ENCODE data around the gene SPATA31D3. TPM values are rescaled to one million over a fixed set of nuclear protein-coding genes. Genes with fewer than 3 reads are reported as not detected.
"Not testable (repeated sequence)": the region's sequence is repeated elsewhere in the genome, so short reads cannot be mapped to it uniquely, and the experiment has no call there.

SPATA31D3 gene
- total RNA-seq, 2 experiments from 2014 or later, result not detected

DNA sequence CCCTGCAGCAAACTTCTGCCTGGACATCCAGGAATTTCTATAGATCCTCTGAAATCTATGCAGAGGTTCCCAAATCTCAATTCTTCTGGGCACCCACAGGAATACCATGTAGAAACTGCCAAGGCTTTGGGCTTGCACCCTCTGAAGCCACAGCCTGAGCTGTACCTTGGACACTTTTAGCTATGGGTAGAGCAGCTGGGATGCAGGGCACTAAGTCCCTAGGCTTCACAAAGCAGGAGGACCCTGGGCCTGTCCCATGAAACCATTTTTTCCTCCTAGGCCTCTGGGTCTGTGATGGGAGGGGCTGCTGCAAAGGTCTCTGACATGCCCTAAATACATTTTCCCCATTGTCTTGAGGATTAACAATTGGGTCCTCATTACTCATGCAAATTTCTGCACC, 12.3 kb downstream of the SPATA31D3 start:
- H3K27me3 Mint-ChIP-seq, result peaks cover 3% of the 10 kb centered on the region
- no peak overlapping the region for H3K4me3 Mint-ChIP-seq
- H3K9me3 Mint-ChIP-seq, result peaks cover 17% of the 10 kb centered on the region

DNA sequence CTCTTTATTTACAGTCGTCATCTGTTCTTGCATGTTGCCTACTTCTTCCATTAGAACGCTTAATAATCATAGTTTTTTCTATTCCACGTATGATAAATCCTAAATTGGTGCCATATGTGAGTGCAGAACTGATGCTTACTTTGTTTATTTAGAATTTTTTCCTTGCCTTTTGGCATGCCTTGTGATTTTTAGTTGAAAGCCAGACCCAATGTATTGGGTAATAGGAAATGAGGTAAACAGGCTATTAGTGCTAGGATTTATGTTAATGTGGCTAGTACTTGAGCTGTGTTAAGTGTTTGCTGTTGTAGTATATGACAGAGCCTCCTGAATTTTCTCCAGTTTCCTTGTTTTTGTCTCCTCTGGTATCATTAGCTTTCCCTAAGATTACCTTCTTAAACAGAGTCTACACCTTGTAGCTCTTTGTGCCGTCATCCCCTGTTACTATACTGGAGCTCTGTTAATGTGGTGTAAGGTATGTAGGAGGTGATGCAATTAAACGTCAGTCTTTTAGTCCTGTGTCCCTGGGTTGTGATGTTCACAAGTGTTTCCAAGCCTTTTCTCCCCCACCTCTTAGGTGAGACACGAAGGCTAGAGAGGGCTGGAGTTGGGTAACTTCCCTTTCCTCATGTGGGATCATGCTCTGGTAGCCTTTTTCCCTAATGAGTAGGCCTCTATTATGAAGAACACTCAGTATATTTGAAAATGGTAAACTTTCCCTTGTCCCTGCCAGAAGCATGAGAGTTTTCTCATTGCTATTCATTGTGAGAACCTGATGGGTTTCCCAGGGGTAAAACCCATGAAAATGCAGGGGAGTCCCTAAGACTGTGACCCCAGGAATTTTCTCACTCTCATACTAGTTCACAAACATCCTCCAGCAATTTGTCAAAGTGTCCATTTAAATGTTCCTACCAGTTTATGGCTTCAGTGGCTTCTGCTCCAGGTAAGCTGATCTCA, 21.2 kb downstream of the SPATA31D3 start:
- DNase-seq, result no peak
- H3K27ac Mint-ChIP-seq, result no peak overlapping the region
- peaks cover 2% of the 10 kb centered on the region for H3K9me3 Mint-ChIP-seq
- no peak overlapping the region for H3K4me3 Mint-ChIP-seq
- no peaks in the 10 kb centered on the region for H3K27me3 Mint-ChIP-seq
- no peaks in the 10 kb centered on the region for H3K36me3 Mint-ChIP-seq
- H3K4me1 Mint-ChIP-seq, result no peaks in the 10 kb centered on the region

More for the DNA sequence above, 12.3 kb downstream of the SPATA31D3 start:
- Mint-ChIP-seq H3K4me1 (no peaks in the 10 kb centered on the region), H3K27ac (no peak overlapping the region), H3K36me3 (peaks cover 4% of the 10 kb centered on the region)
- DNase-seq, result no peak

DNA sequence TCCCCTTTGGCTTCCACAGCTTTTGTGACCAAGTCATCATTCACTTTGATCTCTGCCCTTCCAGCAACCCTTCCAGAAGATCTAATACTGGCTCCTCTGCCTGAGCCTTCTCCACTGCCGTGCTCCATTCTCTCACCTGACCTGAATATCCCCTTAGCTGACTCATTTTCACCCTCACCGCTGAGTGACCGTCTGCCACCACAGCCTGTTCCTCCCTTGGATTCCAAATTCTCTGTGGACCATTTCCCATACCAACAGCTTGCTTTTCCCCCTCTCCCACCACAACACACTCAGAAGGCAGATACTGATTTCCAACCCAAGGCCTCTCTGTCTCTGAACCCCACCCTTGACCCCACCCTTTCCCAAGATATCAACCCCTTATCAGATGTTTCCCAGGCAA, 24.7 kb downstream of the SPATA31D3 start:
- H3K36me3 Mint-ChIP-seq, result no peaks in the 10 kb centered on the region
- H3K4me1 Mint-ChIP-seq, result no peaks in the 10 kb centered on the region
- no peaks in the 10 kb centered on the region for H3K27me3 Mint-ChIP-seq
- H3K9me3 Mint-ChIP-seq, result peaks cover 2% of the 10 kb centered on the region
- H3K4me3 Mint-ChIP-seq, result no peak overlapping the region
- no peak for DNase-seq
- no peak overlapping the region for H3K27ac Mint-ChIP-seq

DNA sequence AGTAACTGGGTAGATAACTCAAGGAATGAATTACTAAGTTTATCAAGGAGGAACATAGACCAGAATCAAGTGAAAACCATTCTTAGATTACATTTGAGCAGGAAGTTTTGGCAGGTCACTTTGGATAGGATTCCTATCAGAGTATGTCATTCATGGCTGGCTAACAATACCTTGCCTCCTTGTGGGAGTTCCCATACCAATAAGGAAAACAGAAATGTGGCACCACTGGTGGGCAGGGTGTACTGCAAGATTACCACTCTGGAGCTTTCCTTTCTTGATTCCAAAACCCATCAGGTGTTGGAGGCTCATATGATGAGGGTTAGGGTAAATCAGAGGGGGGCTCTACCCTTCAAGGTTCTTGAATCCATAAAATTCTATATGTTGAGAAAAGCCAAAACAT, 26.7 kb downstream of the SPATA31D3 start:
- H3K4me3 Mint-ChIP-seq, result no peak overlapping the region
- H3K36me3 Mint-ChIP-seq, result no peaks in the 10 kb centered on the region
- H3K9me3 Mint-ChIP-seq, result peaks cover 2% of the 10 kb centered on the region
- DNase-seq, result no peak
- H3K27me3 Mint-ChIP-seq, result no peaks in the 10 kb centered on the region
- no peak overlapping the region for H3K27ac Mint-ChIP-seq
- no peaks in the 10 kb centered on the region for H3K4me1 Mint-ChIP-seq

DNA sequence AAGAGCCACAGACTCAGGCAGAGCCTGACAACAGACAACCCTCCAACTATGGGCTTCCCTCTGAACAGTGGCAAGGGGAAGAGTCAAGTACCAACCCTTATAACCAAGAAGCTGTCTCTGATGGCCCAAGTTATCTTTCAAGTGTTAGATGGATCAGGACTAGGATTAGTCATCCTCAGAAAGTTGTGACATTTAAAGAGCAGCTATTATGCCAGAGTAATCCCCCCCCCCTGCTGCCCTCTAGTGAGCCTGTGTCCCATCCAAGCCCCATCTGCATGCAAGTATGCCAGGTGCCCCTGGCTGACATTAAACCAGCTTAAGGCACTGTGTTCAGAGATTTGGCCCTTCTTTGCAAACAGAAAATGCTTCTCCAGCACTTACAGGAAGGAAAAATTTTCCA, 28.4 kb downstream of the SPATA31D3 start:
- Mint-ChIP-seq H3K9me3 (peaks cover 2% of the 10 kb centered on the region), H3K4me1 (no peaks in the 10 kb centered on the region), H3K4me3 (no peak overlapping the region), H3K36me3 (no peaks in the 10 kb centered on the region), H3K27me3 (no peaks in the 10 kb centered on the region), H3K27ac (no peak overlapping the region)
- no peak for DNase-seq

DNA sequence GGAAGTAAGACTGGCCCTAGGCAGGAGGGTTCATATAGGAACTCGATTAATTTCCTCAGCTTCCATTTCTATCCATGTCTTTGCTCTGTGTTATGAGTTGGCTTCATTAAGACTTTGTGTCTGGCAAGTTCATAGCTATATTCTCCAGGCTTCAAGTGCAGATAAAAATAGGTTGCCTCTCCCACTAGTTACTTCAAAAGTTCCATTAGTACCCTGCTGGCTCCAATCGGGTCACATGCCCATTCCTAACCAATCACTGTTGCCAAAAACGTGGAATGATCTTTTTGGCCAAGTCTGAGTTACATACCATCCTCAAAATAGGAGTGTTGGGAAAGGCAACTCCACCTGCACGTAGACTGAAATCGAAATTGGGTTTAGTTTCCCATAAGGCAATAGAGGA, 31.5 kb downstream of the SPATA31D3 start:
- Mint-ChIP-seq H3K27me3 (no peaks in the 10 kb centered on the region), H3K4me1 (no peaks in the 10 kb centered on the region), H3K9me3 (no peaks in the 10 kb centered on the region), H3K36me3 (no peaks in the 10 kb centered on the region), H3K27ac (no peak overlapping the region), H3K4me3 (no peak overlapping the region)
- no peak for DNase-seq

DNA sequence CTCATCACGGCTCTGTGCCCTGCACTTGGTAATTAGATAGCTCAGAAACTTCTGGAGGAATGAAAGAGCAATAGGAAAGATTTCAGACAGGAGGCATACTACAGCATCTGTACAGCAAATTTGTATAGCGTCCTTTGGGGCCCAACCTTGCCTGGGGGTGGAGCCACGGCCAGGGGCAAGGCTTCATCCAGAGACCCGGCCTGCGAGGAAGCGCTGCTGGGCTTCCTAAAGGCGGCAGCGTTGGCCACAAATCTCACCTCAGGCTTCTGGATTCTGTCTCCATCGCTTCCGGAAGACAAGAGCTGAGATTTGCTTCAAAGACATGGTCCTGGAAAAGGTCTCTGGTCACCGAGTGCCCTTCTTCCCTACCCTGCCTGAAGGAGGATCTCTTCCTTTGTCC, 33.1 kb downstream of the SPATA31D3 start:
- no peaks in the 10 kb centered on the region for H3K27me3 Mint-ChIP-seq
- H3K9me3 Mint-ChIP-seq, result no peaks in the 10 kb centered on the region
- H3K4me1 Mint-ChIP-seq, result no peaks in the 10 kb centered on the region
- H3K27ac Mint-ChIP-seq, result no peak overlapping the region
- DNase-seq, result no peak
- H3K4me3 Mint-ChIP-seq, result no peak overlapping the region
- H3K36me3 Mint-ChIP-seq, result no peaks in the 10 kb centered on the region

DNA sequence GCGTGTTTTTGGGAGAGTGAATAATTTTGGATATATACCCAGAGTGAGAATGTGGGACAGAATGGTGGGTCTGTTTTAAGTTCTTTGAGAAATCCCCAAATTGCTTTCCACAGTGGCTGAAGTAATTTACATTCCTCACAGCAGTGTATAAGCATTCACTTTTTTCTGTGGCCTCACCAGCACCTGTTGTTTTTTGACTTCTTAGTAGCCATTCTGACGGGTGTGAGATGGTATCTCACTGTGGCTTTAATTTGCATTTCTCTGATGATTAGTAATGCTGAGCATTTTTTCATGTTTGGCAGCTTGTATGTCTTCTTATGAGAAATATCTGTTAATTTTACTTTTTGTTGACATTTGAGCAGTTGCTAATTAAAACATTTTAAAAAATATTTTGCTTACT, 35.9 kb downstream of the SPATA31D3 start:
- DNase-seq, result no peak
- no peak overlapping the region for H3K4me3 Mint-ChIP-seq
- no peaks in the 10 kb centered on the region for H3K36me3 Mint-ChIP-seq
- H3K27ac Mint-ChIP-seq, result no peak overlapping the region
- H3K4me1 Mint-ChIP-seq, result no peaks in the 10 kb centered on the region
- no peaks in the 10 kb centered on the region for H3K9me3 Mint-ChIP-seq
- no peaks in the 10 kb centered on the region for H3K27me3 Mint-ChIP-seq

DNA sequence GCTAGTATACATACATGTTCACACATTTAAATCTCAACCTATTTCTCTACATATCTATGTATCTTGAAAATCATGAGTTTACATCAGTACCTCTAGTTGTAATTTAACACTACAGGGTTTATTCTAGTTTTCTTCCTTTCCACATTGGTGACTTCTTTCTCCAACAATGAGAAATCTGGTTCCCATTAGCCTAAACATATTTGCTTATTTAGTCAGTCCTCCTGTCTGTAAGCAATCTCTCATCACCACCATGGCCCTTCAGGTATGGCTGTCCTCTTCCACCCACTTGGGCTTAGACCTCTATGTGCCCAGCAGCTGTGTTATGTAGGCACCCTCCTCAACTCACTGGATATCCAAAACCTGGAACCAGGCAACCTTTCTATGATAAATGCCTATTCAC, 37.3 kb downstream of the SPATA31D3 start:
- H3K4me3 Mint-ChIP-seq, result no peak overlapping the region
- no peaks in the 10 kb centered on the region for H3K27me3 Mint-ChIP-seq
- no peaks in the 10 kb centered on the region for H3K36me3 Mint-ChIP-seq
- H3K9me3 Mint-ChIP-seq, result no peaks in the 10 kb centered on the region
- H3K4me1 Mint-ChIP-seq, result no peaks in the 10 kb centered on the region
- DNase-seq, result no peak
- H3K27ac Mint-ChIP-seq, result no peak overlapping the region

DNA sequence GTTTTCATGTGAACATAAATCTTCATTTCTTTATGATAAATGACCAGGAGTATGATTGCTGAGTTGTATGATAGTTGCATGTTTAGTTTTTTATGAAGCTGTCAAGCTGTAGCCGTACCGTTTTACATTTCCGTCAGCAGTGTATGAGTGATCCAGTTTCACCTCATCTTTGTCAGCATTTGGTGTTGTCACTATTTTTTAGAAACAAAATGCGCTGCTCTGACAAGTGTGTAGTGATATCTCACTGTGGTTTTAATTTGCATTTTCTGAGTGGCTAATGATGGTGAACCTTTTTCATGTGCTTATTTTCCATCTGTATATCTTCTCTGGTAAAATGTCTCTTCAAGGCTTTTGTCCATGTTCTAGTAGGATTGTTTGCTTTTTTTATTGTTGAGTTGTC, 38.6 kb downstream of the SPATA31D3 start:
- Mint-ChIP-seq H3K36me3 (no peaks in the 10 kb centered on the region), H3K27me3 (no peaks in the 10 kb centered on the region), H3K4me1 (no peaks in the 10 kb centered on the region), H3K27ac (no peak overlapping the region), H3K9me3 (no peaks in the 10 kb centered on the region), H3K4me3 (no peak overlapping the region)
- no peak for DNase-seq

DNA sequence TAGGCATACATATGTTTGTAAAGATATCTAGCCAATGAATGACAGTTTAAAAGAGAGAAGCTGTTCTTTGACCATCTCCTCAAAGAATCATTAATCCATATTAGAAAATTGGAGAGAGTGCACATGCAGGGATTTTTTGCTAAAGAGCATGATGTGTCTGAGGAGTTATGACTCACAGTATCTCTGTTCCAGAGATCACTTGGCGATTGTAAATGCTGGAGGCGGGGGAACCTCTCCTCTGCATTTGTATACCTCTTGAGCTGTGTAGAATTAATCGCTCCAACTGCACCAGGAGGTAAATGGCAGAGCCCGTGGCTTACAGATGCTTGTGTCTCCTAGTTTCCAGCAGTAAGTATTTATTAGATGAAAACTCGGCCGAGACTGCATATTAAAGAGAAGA, 41.6 kb downstream of the SPATA31D3 start:
- Mint-ChIP-seq H3K4me3 (no peak overlapping the region), H3K9me3 (no peaks in the 10 kb centered on the region), H3K27me3 (no peaks in the 10 kb centered on the region), H3K4me1 (no peaks in the 10 kb centered on the region), H3K27ac (no peak overlapping the region), H3K36me3 (no peaks in the 10 kb centered on the region)
- no peak for DNase-seq

DNA sequence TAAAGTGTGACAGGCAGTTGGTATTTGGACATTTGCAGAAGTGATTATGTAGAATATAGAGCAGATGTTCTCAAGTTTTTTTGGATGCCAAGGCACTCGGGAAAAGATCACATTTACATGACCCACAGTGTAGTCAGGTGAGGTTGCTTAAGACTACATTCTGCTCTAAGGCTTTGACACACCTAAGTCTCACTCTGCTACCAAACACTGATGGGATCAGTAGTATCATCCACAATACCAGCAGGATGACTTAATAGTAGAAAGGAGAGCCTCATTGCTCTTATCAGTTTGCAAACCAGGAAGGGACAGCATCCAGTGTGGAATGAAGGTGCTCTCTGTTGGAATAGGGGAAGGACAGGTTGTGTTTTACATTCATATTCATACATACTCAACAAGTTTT, 42.8 kb downstream of the SPATA31D3 start:
- H3K27me3 Mint-ChIP-seq, result no peaks in the 10 kb centered on the region
- H3K4me3 Mint-ChIP-seq, result no peak overlapping the region
- no peaks in the 10 kb centered on the region for H3K36me3 Mint-ChIP-seq
- no peak for DNase-seq
- no peaks in the 10 kb centered on the region for H3K4me1 Mint-ChIP-seq
- H3K9me3 Mint-ChIP-seq, result no peaks in the 10 kb centered on the region
- H3K27ac Mint-ChIP-seq, result no peak overlapping the region

DNA sequence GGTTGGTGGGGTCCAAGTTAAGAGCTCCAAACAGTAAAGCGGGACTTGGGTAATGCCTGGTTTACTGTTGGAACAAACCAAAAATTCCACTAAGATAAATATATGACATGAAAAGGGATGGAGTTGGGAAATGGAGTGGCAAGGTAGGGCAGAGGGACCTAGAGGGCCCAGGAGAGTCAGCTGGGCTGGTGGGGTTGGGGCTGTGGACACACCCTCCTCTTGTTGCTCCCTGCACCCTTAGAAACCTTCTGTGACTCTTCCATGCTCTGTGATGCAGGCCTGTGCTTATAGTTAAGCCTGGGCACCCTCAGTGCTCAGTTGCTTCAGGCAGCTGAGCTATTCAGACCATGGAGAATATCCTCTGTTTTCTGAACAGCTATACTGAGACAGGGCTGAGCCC, 45.2 kb downstream of the SPATA31D3 start, which contains the start of gene SPATA31D1:
Gene SPATA31D1, plus strand, starts transcription at position 301 of the 400 bp plus-strand sequence. Its CDS starts 47 bp downstream, at position 348.
- not testable (repeated sequence) for H3K4me3 Mint-ChIP-seq, H3K36me3 Mint-ChIP-seq, H3K4me1 Mint-ChIP-seq, H3K27ac Mint-ChIP-seq, H3K9me3 Mint-ChIP-seq, DNase-seq, H3K27me3 Mint-ChIP-seq

DNA sequence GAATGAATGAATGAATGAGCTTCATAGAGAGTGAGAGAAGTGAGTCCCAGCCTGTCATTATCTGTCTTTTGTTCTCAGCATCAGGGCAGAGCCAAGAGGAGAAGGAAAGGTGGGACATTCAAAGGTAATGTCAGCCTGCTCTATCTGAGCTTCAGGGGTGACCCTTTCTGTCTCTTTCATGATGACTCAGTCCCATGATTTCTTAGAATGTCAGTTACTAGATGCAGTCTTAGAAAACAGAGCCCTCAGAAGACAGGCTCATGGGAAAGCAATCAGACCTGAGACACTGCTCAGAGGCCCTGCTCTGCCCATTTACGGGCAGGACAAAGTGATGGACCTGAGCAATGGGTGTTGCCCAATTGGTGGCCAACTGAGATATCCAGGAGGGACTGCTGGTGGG, 46.4 kb downstream of the SPATA31D3 start:
- no peak for DNase-seq
- Mint-ChIP-seq H3K4me1 (no peaks in the 10 kb centered on the region), H3K9me3 (no peaks in the 10 kb centered on the region), H3K27me3 (no peaks in the 10 kb centered on the region), H3K27ac (no peak overlapping the region), H3K4me3 (no peak overlapping the region), H3K36me3 (no peaks in the 10 kb centered on the region)

DNA sequence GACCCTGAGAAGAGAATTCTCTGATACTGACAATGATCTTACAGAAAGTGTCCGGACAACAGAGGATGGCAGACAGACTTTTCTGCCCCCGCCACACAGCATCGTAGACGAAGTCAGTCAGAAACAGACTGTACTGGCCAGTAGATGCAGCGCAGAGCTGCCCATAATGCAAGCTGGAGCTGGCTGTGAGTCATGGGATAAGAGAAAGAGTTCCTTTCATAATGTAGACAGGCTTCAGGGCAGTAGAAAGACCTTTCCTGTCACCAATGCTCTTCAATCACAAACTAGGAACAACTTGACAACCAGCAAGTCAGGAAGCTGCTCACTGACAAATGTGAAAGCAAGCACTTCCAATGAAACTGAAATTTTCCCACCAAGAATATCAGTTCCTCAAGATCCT, 50.4 kb downstream of the SPATA31D3 start:
- no peaks in the 10 kb centered on the region for H3K9me3 Mint-ChIP-seq
- no peaks in the 10 kb centered on the region for H3K4me1 Mint-ChIP-seq
- no peaks in the 10 kb centered on the region for H3K36me3 Mint-ChIP-seq
- no peak for DNase-seq
- H3K27me3 Mint-ChIP-seq, result no peaks in the 10 kb centered on the region
- H3K4me3 Mint-ChIP-seq, result no peak overlapping the region
- H3K27ac Mint-ChIP-seq, result no peak overlapping the region
